Ectodermal cell (in vitro differentiated cells): ENCODE data around the gene POU3F1. TPM values are rescaled to one million over a fixed set of nuclear protein-coding genes. Genes with fewer than 3 reads are reported as not detected.
A peak's percentile ranks its signal among the peaks of the same experiment; 100 is the strongest.

ENCODE experiments used
- H3K27ac ChIP-seq: 2 replicates; pipeline ENCODE4 v1.7.0; 2013; ENCODE audit warnings: mild to moderate bottlenecking, low read depth, low read length; ENCODE audit not compliant: insufficient read depth, poor library complexity, severe bottlenecking
- H3K27me3 ChIP-seq: 2 replicates; pipeline ENCODE4 v1.7.0; 2013; ENCODE audit warnings: mild to moderate bottlenecking, low read length; ENCODE audit not compliant: insufficient read depth, control insufficient read depth, poor library complexity, severe bottlenecking
- H3K36me3 ChIP-seq: one replicate; pipeline ENCODE4 v1.7.0; 2013; ENCODE audit warnings: low read length; ENCODE audit not compliant: control insufficient read depth, insufficient read depth
- H3K4me1 ChIP-seq: one replicate; pipeline ENCODE4 v1.7.0; 2013; ENCODE audit warnings: low read length; ENCODE audit not compliant: control insufficient read depth, insufficient read depth
- H3K4me3 ChIP-seq: 2 replicates; pipeline ENCODE4 v1.7.0; 2013; ENCODE audit warnings: low read depth, low read length, control low read depth; ENCODE audit not compliant: insufficient read depth
- H3K9me3 ChIP-seq: 2 replicates; pipeline ENCODE4 v1.7.0; 2013; ENCODE audit warnings: mild to moderate bottlenecking, low read length, moderate library complexity; ENCODE audit not compliant: control insufficient read depth
- WGBS, 2 experiments: methylation state at CpG; one replicate each; pipeline ENCODE4 v1.1.7; 2013; ENCODE audit warnings: missing lambda C conversion rate in 2 of 2; 5-methylcytosine and 5-hydroxymethylcytosine counted together
- polyA plus RNA-seq, 4 experiments: library from polyadenylated mRNA; stranded (reverse); fragments of 50-300 nt; gene quantifications; one replicate each; pipeline ENCODE4 v1.2.3, GENCODE V29; 2013

POU3F1 gene
- 22.3 TPM for polyA plus RNA-seq (2013, experiment 1 of 4)
- polyA plus RNA-seq (2013, experiment 2 of 4), result 38.8 TPM
- polyA plus RNA-seq (2013, experiment 3 of 4), result 38.7 TPM
- polyA plus RNA-seq (2013, experiment 4 of 4), result 41.1 TPM

- Histone ChIP-seq H3K9me3 (no peaks in the 10 kb centered on the region), H3K27me3 (peaks cover 35% of the 10 kb centered on the region), H3K27ac (no peak within 1 kb of the TSS), H3K4me1 (peaks cover 31% of the 10 kb centered on the region), H3K36me3 (peaks cover 6% of the 10 kb centered on the region), H3K4me3 (peak within 1 kb of the TSS; percentile 89)
- WGBS, 2 experiments, result 0 to 1% methylated on average over 92 of the region's 92 CpGs
Observed at GRCh38 chr1:38046333-38046883, at the start of gene POU3F1. POU3F1 (minus strand) TSS chr1:38046793; CDS start chr1:38046743, 50 bp downstream.

- WGBS, 2 experiments, result 90 to 93% methylated on average over 12 of the region's 12 CpGs
- Histone ChIP-seq H3K9me3 (no peaks in the 10 kb centered on the region), H3K36me3 (no peaks in the 10 kb centered on the region), H3K4me3 (no peak overlapping the region), H3K4me1 (peaks cover 17% of the 10 kb centered on the region), H3K27me3 (no peaks in the 10 kb centered on the region), H3K27ac (no peak overlapping the region)
Observed at GRCh38 chr1:38095454-38095931, 48.9 kb upstream of the POU3F1 start.

- Histone ChIP-seq H3K9me3 (no peaks in the 10 kb centered on the region), H3K4me1 (peaks cover 17% of the 10 kb centered on the region), H3K27ac (no peak overlapping the region), H3K4me3 (no peak overlapping the region), H3K36me3 (no peaks in the 10 kb centered on the region), H3K27me3 (no peaks in the 10 kb centered on the region)
- 88 to 90% methylated on average over 10 of the region's 11 CpGs for WGBS, 2 experiments
Observed at GRCh38 chr1:38094711-38095290, 48.2 kb upstream of the POU3F1 start.

- H3K27ac ChIP-seq, result no peak overlapping the region
- H3K4me1 ChIP-seq, result peaks cover 19% of the 10 kb centered on the region
- no peaks in the 10 kb centered on the region for H3K9me3 ChIP-seq
- H3K27me3 ChIP-seq, result no peaks in the 10 kb centered on the region
- no peaks in the 10 kb centered on the region for H3K36me3 ChIP-seq
- no peak overlapping the region for H3K4me3 ChIP-seq
- WGBS, 2 experiments, result 79 to 82% methylated on average over 17 to 18 of the region's 18 CpGs
Observed at GRCh38 chr1:38093569-38094520, 47.3 kb upstream of the POU3F1 start.

- no peaks in the 10 kb centered on the region for H3K36me3 ChIP-seq
- peaks cover 30% of the 10 kb centered on the region for H3K4me1 ChIP-seq
- WGBS, 2 experiments, result 57 to 62% methylated on average over 4 of the region's 4 CpGs
- no peaks in the 10 kb centered on the region for H3K27me3 ChIP-seq
- H3K9me3 ChIP-seq, result no peaks in the 10 kb centered on the region
- no peak overlapping the region for H3K27ac ChIP-seq
- H3K4me3 ChIP-seq, result no peak overlapping the region
Observed at GRCh38 chr1:38092256-38092655, 45.7 kb upstream of the POU3F1 start.

- Histone ChIP-seq H3K9me3 (no peaks in the 10 kb centered on the region), H3K27me3 (no peaks in the 10 kb centered on the region), H3K4me1 (peaks cover 36% of the 10 kb centered on the region), H3K36me3 (no peaks in the 10 kb centered on the region), H3K4me3 (no peak overlapping the region), H3K27ac (no peak overlapping the region)
- WGBS, 2 experiments, result 94 to 95% methylated on average over 3 of the region's 3 CpGs
Observed at GRCh38 chr1:38090796-38091195, 44.2 kb upstream of the POU3F1 start.

- no peaks in the 10 kb centered on the region for H3K9me3 ChIP-seq
- H3K4me1 ChIP-seq, result peaks cover 38% of the 10 kb centered on the region
- H3K4me3 ChIP-seq, result no peak overlapping the region
- H3K36me3 ChIP-seq, result no peaks in the 10 kb centered on the region
- 92% methylated on average over 11 of the region's 11 CpGs for WGBS, 2 experiments
- H3K27me3 ChIP-seq, result no peaks in the 10 kb centered on the region
- no peak overlapping the region for H3K27ac ChIP-seq
Observed at GRCh38 chr1:38089712-38090360, 43.2 kb upstream of the POU3F1 start.

GRCh38 chr1:38088791-38089190 is 42.2 kb upstream of the POU3F1 start:
- WGBS, 2 experiments, result 70 to 76% methylated on average over 6 of the region's 6 CpGs
- H3K27ac ChIP-seq, result no peak overlapping the region
- H3K9me3 ChIP-seq, result no peaks in the 10 kb centered on the region
- H3K4me1 ChIP-seq, result peaks cover 30% of the 10 kb centered on the region
- no peaks in the 10 kb centered on the region for H3K27me3 ChIP-seq
- H3K36me3 ChIP-seq, result no peaks in the 10 kb centered on the region
- no peak overlapping the region for H3K4me3 ChIP-seq

- 26 to 28% methylated on average over 6 of the region's 6 CpGs for WGBS, 2 experiments
Observed at GRCh38 chr1:38088366-38088765, 41.8 kb upstream of the POU3F1 start.

More at GRCh38 chr1:38088366-38088765, 41.8 kb upstream of the POU3F1 start:
- H3K36me3 ChIP-seq, result no peaks in the 10 kb centered on the region
- H3K4me3 ChIP-seq, result no peak overlapping the region
- no peaks in the 10 kb centered on the region for H3K9me3 ChIP-seq
- peaks cover 31% of the 10 kb centered on the region for H3K4me1 ChIP-seq
- H3K27me3 ChIP-seq, result no peaks in the 10 kb centered on the region
- no peak overlapping the region for H3K27ac ChIP-seq
